Lower leg skin (tissue), 4 donors: ENCODE results near the gene COL4A6. TPM values are rescaled to one million over a fixed set of nuclear protein-coding genes. Genes with fewer than 3 reads are reported as not detected.
A peak's percentile ranks its signal among the peaks of the same experiment; 100 is the strongest.

Experiments
- DNase-seq, 2 donors: peaks; one replicate each; pipeline ENCODE4 v3.0.0-alpha.2; 2019; ENCODE audit warnings: low spot score in 2 of 2
- H3K4me3 ChIP-seq: fragments of 200-600 bp; sonication (generic); 2 replicates; pipeline ENCODE4 v1.5.1; 2017; ENCODE audit warnings: mild to moderate bottlenecking, low read depth; ENCODE audit not compliant: poor library complexity, severe bottlenecking
- POLR2A ChIP-seq, 2 donors: fragments of 450-650 bp; IDR thresholded peaks; one replicate each; pipeline ENCODE4 v1.6.1; 2016 to 2017; ENCODE audit warnings: antibody characterized with exemption in 2 of 2, mild to moderate bottlenecking in 1 of 2, moderate library complexity in 1 of 2
- WGBS, 2 donors: methylation state at CpG; one replicate each; pipeline ENCODE4 v1.1.5; 2018; 5-methylcytosine and 5-hydroxymethylcytosine counted together
- intact Hi-C: fragments of 100-400 bp; cut with DNase I; formaldehyde crosslinking; loops from one replicate; pipeline ENCODE4 v1.15.0; 2023; ENCODE audit warnings: low total_unique reads
- total RNA-seq, 4 donors: library from RNA; depleted of rRNA; stranded (reverse); fragments of >200 nt; gene quantifications; one replicate each; pipeline ENCODE4 v1.1.0, GENCODE V29; 2016
- TF ChIP-seq, protein P1 (sequence below), 3 donors: fragments of 450-650 bp; IDR thresholded peaks; one replicate each; pipeline ENCODE4 v1.5.1; 2016; ENCODE audit warnings: antibody characterized with exemption in 3 of 3, mild to moderate bottlenecking in 3 of 3, moderate library complexity in 2 of 3

COL4A6 gene
- total RNA-seq, 4 donors from 2014 or later = 9.4 to 15.3 (median 11.6) TPM

DNA sequence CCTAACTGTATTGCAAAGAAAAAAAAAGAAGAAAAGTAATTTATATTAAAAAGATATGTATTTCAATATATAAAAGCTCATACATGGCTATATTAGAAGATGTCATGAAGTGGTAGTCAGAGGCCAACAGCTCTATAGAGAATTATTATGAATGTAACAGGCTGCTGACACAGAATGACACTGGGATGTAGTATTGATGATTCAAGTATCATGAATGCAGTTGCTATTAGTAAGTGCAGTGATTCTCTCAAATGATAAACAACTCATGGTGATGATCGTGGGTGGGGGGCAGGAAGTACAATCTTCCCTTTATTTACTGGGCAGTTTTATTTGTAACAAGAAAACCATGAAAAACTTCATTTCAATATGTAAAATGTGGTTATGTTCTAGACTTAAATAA, 124.6 kb downstream of the COL4A6 start:
- H3K4me3 ChIP-seq = no peak overlapping the region
- intact Hi-C loops = no loop called here
- no peak for DNase-seq
- 47 to 62% methylated on average over 1 of the region's 1 CpG for WGBS, 2 donors
- TF ChIP-seq POLR2A (IDR thresholded peaks at IDR 0.05) = no peak
- TF ChIP-seq, protein P1, sequence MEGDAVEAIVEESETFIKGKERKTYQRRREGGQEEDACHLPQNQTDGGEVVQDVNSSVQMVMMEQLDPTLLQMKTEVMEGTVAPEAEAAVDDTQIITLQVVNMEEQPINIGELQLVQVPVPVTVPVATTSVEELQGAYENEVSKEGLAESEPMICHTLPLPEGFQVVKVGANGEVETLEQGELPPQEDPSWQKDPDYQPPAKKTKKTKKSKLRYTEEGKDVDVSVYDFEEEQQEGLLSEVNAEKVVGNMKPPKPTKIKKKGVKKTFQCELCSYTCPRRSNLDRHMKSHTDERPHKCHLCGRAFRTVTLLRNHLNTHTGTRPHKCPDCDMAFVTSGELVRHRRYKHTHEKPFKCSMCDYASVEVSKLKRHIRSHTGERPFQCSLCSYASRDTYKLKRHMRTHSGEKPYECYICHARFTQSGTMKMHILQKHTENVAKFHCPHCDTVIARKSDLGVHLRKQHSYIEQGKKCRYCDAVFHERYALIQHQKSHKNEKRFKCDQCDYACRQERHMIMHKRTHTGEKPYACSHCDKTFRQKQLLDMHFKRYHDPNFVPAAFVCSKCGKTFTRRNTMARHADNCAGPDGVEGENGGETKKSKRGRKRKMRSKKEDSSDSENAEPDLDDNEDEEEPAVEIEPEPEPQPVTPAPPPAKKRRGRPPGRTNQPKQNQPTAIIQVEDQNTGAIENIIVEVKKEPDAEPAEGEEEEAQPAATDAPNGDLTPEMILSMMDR (IDR thresholded peaks at IDR 0.05) = no peak

GRCh38 chrX:108312957-108313356, 125.3 kb downstream of the COL4A6 start:
- no peak overlapping the region for H3K4me3 ChIP-seq
- no peak for TF ChIP-seq POLR2A (IDR thresholded peaks at IDR 0.05)
- TF ChIP-seq, protein P1 (IDR thresholded peaks at IDR 0.05) = no peak
- WGBS, 2 donors = 30 to 50% methylated on average over 1 of the region's 1 CpG
- intact Hi-C loops = no loop called here
- peak; percentile 39 to 69 for DNase-seq

DNA sequence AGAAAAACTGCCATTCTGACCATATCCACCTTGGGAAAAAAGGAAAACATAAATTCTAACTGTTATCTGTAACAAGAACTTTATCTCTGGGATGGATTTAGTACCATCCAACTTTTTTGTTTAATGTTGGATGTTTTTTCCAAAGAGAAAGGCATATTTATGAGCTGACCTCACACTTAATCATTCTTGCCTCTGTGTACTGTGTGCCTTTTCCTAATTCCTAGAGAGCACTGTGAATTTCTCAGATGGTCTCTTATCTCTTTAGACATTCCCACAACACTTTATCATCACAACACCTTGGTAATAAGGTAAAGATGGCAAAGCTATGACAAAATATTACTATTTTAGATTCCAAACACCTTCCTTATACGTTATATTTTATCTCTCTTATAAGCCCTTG, 126.2 kb downstream of the COL4A6 start:
- DNase-seq = no peak
- intact Hi-C loops = no loop called here
- no peak overlapping the region for H3K4me3 ChIP-seq
- TF ChIP-seq, protein P1 (IDR thresholded peaks at IDR 0.05) = no peak
- TF ChIP-seq POLR2A (IDR thresholded peaks at IDR 0.05) = no peak
- 55 to 94% methylated on average over 1 of the region's 1 CpG for WGBS, 2 donors

DNA sequence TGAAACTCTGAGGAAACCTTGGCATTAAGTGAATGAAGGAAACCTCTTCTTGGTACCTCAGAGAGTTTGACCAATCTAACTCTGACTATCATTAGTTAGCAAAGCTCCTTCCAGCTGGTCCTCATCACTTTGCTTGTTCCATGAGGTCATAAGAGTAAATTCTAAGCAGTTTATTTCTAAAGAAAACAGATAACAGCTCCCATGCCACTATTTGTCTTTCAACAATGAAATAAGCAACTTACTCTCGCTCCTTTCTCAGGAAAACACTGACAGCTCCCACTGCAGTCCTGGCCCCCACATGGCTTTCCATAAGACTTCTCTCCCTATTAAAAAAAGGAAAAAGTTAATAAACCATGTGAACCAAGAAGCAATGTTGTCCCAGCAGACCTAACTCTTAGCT, 127.7 kb downstream of the COL4A6 start:
- DNase-seq = no peak
- TF ChIP-seq, protein P1 (IDR thresholded peaks at IDR 0.05) = no peak
- TF ChIP-seq POLR2A (IDR thresholded peaks at IDR 0.05) = no peak
- no peak overlapping the region for H3K4me3 ChIP-seq
- 65 to 92% methylated on average over 1 of the region's 1 CpG for WGBS, 2 donors
- intact Hi-C loops = no loop called here

DNA sequence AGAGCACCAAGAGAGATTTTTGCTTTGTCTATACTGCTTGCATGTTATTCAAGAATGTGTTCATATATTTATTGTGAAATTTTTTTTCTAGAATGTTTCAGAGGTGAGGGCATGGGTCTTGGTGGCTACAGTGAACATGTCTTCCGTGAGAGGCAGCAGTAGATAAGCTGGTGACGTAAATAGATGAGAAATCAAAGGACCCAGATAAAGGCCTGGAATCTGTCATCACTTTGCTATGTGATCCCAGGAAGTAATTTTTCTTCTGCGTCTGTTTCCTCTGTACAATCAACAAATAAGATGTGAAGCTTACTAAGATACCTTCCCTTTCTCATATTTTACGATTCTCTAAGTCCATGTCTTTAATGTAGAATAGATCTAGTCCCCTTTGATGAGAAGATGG, 129.1 kb downstream of the COL4A6 start:
- TF ChIP-seq, protein P1 (IDR thresholded peaks at IDR 0.05) = no peak
- TF ChIP-seq POLR2A (IDR thresholded peaks at IDR 0.05) = no peak
- intact Hi-C loops = no loop called here
- 60 to 84% methylated on average over 4 of the region's 4 CpGs for WGBS, 2 donors
- no peak overlapping the region for H3K4me3 ChIP-seq
- no peak for DNase-seq
